Right lobe of liver (tissue), 6 donors: ENCODE data around the gene AMPD3. TPM values are rescaled to one million over a fixed set of nuclear protein-coding genes. Genes with fewer than 3 reads are reported as not detected.

ENCODE experiments used
- ATAC-seq, 4 donors: fragments of 200-7000 bp; cut with Tn5 transposase; one replicate each; pipeline ENCODE4 v1.9.1; 2020; ENCODE audit warnings: mild to moderate bottlenecking in 4 of 4, moderate library complexity in 4 of 4
- DNase-seq, 3 donors: peaks; one replicate each; pipeline ENCODE4 v3.0.0-alpha.2; 2020
- H3K27ac ChIP-seq, 3 donors: fragments of 200-600 bp; one replicate each; pipeline ENCODE4 v1.8.0; 2022
- H3K27me3 ChIP-seq, 2 donors: fragments of 200-600 bp; one replicate each; pipeline ENCODE4 v1.8.0; 2022
- H3K36me3 ChIP-seq, 4 donors: fragments of 200-600 bp; sonication (generic) in 1 of 4; one replicate each; pipeline versions ENCODE4 v1.5.1 to v1.8.0; 2017 to 2022; ENCODE audit warnings: control low read depth in 1 of 4
- H3K4me1 ChIP-seq, 4 donors: fragments of 200-600 bp; sonication (generic) in 1 of 4; one replicate each; pipeline versions ENCODE4 v1.5.1 to v1.8.0; 2017 to 2022; ENCODE audit warnings: control low read depth in 1 of 4
- H3K4me3 ChIP-seq, 3 donors: fragments of 200-600 bp; one replicate each; pipeline ENCODE4 v1.8.0; 2022
- H3K9me3 ChIP-seq, 4 donors: fragments of 200-600 bp; sonication (generic) in 1 of 4; one replicate each; pipeline versions ENCODE4 v1.5.1 to v1.8.0; 2017 to 2022; ENCODE audit warnings: control low read depth in 1 of 4
- CTCF ChIP-seq, 4 donors: fragments of 200-600 bp in 3 of 4; fragments of 450-650 bp in 1 of 4; IDR thresholded peaks; one replicate each; pipeline versions ENCODE4 v1.5.1 to v1.8.0; 2016 to 2022; ENCODE audit warnings: antibody characterized with exemption in 4 of 4, mild to moderate bottlenecking in 2 of 4
- POLR2A ChIP-seq: fragments of 450-650 bp; IDR thresholded peaks from one replicate; pipeline ENCODE4 v1.6.1; 2017; ENCODE audit warnings: antibody characterized with exemption, mild to moderate bottlenecking
- WGBS: methylation state at CpG from one replicate; pipeline ENCODE4 v1.1.6; 2018; ENCODE audit warnings: low coverage, low lambda C conversion rate; ENCODE audit not compliant: insufficient coverage; ENCODE audit errors: missing lambda C conversion rate; 5-methylcytosine and 5-hydroxymethylcytosine counted together
- intact Hi-C, 2 donors: fragments of 100-400 bp; cut with DNase I; formaldehyde crosslinking; loops; one replicate each; pipeline versions ENCODE4 v1.11.2 to v1.14.1; 2022
- total RNA-seq, 6 experiments: library from RNA; depleted of rRNA in 2 of 6; stranded (reverse); fragments of >200 nt in 2 of 6; fragmentation: NEBNext Ultra II Directional in 3 of 6; extraction: Animal tissue kit (Norgen Biotek cat#: 25700) in 3 of 6; gene quantifications; one replicate each; pipeline versions ENCODE4 v1.1.0 to v1.2.4, GENCODE V29; 2016 to 2023
- donor health status: DM: no; HTN: yes; CAD: no.
- donor health status: DM: no; HTN: no; CAD: no.
- donor health status: DM: no; HTN: no; CAD: no.
- donor health status: DM: no; HTN: yes; CAD: no.
- donor health status: DM: no; HTN: yes; CAD: no.

AMPD3 gene
- total RNA-seq, 6 experiments from 2014 or later: 0.98 to 5.0 (median 1.8) TPM

DNA sequence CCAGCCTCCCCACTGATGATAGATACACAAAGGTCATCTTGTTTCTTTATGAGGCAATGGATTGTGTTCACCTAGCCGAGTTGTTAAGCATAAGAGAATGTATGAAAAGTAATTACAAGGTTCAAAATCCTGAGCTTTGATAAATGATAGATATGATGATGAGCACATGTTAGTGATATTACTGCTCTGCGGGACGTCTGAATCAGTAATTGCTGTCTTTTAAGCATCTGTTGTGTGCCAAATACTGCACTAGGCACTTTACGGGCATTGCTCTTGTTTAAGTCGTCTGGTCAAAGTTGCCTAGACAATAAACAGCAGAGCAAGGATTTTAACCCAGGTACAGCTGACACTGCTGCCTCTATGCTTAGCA lies 86.5 kb downstream of the AMPD3 start:
- H3K4me1 ChIP-seq: peaks cover 0 to 5% (median 2%) of the 10 kb centered on the region in 4 donors
- TF ChIP-seq CTCF (IDR thresholded peaks at IDR 0.05) (no peak), POLR2A (no peak)
- ATAC-seq (no peak), DNase-seq (no peak)
- H3K9me3 ChIP-seq: no peaks in the 10 kb centered on the region
- intact Hi-C loops: no loop called here
- H3K4me3 ChIP-seq: peak overlapping the region; percentile 68 to 95 (median 94)
- WGBS: 69% methylated on average over 5 of the region's 5 CpGs
- no peak overlapping the region for H3K27ac ChIP-seq
- no peaks in the 10 kb centered on the region for H3K27me3 ChIP-seq
- no peaks in the 10 kb centered on the region for H3K36me3 ChIP-seq

DNA sequence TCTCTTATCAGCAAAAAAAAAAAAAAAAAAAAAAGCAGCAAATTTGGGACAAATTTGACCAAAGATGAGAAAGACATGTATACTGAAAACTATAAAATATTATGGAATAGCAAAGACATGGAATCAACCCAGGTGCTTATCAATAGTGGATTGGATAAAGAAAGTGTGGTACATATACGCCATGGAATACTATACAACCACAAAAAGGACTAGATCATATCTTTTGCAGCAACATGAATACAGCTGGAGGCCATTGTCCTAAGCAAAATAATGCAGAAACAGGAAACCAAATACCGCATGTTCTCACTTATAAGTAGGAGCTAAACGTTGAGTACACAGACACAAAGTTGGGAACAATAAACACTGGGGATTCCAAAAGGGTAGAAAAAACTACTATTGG lies 87.7 kb downstream of the AMPD3 start:
- H3K27me3 ChIP-seq: no peaks in the 10 kb centered on the region
- no peaks in the 10 kb centered on the region for H3K36me3 ChIP-seq
- WGBS: 75% methylated on average over 3 of the region's 3 CpGs
- H3K27ac ChIP-seq: no peak overlapping the region
- no peak overlapping the region for H3K4me3 ChIP-seq
- TF ChIP-seq CTCF (IDR thresholded peaks at IDR 0.05): no peak
- TF ChIP-seq POLR2A: no peak
- H3K4me1 ChIP-seq: peaks cover 0 to 5% (median 2%) of the 10 kb centered on the region in 4 donors
- no peak for DNase-seq
- intact Hi-C loops: no loop called here
- ATAC-seq: no peak
- no peaks in the 10 kb centered on the region for H3K9me3 ChIP-seq

DNA sequence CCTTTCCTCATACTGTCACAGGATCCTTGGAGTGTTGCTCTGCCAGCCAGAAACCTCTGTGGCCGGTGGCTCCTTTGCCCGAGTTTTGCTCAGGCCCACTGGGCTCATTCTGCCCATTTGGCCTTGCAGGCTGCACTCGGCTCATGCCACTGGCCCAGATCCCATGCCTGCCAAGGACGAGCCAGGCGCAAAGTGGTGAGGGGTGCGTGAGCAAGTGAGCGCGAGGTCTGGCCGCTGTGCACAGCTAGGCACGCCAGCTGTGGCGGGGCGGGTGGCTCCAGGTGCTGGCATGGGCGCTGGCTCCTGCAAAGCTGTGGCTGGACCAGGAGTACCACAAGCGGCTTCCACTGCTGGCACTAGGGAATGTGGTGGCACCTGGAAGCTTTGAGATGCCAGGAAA lies 88.7 kb downstream of the AMPD3 start:
- Histone ChIP-seq H3K36me3 (no peaks in the 10 kb centered on the region), H3K4me1 (peaks cover 0 to 5% (median 2%) of the 10 kb centered on the region in 4 donors), H3K27ac (no peak overlapping the region), H3K9me3 (no peaks in the 10 kb centered on the region), H3K27me3 (no peaks in the 10 kb centered on the region), H3K4me3 (no peak overlapping the region)
- intact Hi-C loops: no loop called here
- 98% methylated on average over 5 of the region's 14 CpGs for WGBS
- DNase-seq: peak in 1 of 3 donors; percentile 20
- ATAC-seq: no peak
- TF ChIP-seq POLR2A (no peak), CTCF (IDR thresholded peaks at IDR 0.05) (no peak)

DNA sequence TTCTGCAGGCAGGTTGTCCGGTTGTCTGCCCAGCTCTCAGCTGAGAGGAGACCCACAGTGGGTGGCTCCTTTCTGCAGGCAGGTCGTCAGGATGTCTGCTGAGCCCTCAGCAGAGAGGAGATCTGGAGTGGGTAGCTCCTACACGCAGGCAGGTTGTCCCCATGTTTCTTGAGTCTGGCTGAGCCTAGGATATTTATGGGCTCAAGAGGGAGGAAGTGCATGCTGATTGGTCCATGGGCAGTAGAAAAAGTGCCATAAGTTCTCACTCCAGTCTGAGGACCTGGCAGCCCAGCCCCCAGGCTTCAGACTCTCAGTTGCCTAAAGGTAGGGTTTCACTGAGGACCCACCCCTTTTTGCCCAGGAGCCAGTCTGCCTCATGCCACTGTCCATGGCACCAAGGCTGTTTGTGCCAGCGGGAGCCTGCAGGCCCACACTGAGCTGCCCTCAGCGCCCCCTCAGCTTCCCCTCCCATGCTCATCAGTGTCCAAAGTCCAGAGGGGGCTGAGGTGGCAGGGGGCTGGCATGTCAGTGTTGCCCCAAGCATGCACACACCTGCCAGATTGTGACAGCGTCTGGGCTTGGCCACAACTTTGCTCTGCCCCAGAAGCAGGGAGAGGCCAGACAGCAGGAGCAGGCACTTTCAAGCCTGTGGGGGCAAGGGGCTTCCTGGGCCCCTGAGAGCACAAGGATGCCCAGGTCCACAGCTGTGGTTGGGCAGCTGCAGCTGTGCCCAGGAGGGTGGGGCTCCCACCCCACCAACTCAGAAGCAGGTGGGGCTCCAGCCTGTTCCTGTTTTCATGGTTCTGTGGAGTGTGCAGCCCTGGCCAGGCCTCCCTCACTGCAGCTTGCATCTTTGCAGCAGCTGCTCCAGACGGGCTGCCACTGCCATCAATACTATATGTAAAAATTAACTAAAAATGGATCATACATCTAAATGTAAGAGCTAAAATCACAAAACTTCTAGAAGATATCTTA lies 89.7 kb downstream of the AMPD3 start:
- Histone ChIP-seq H3K4me3 (no peak overlapping the region), H3K36me3 (no peaks in the 10 kb centered on the region), H3K27ac (no peak overlapping the region), H3K4me1 (peaks cover 0 to 4% (median 0%) of the 10 kb centered on the region in 4 donors), H3K9me3 (no peaks in the 10 kb centered on the region), H3K27me3 (no peaks in the 10 kb centered on the region)
- ATAC-seq (no peak), DNase-seq (no peak)
- no peak for TF ChIP-seq CTCF (IDR thresholded peaks at IDR 0.05)
- TF ChIP-seq POLR2A: no peak
- intact Hi-C loops: no loop called here
- 56% methylated on average over 1 of the region's 7 CpGs for WGBS
